ENCODE results near the gene RASGRP3.

GRCh38 chr2:33475224-33476130 is 972 bp upstream of the RASGRP3 start:
- TF ChIP-seq CTCF (IDR thresholded peaks at IDR 0.05) (peak; percentile 77 to 84 (median 80)), POLR2AphosphoS5 (IDR thresholded peaks at IDR 0.05) (peak; percentile 24 to 51), POLR2A (IDR thresholded peaks at IDR 0.05; ENCODE audit: low read depth) (no peak), EP300 (IDR thresholded peaks at IDR 0.05) (no peak)
